Left forelimb (tissue), 1 donor: ENCODE data around the gene CDH13.

Source experiments
- DNase-seq: peaks from one replicate; pipeline ENCODE4 v3.0.0-alpha.2; 2018; ENCODE audit warnings: low spot score

CDH13 gene

GRCh38 chr16:82628088-82628423 lies 1.3 kb downstream of the CDH13 start:
- DNase-seq = no peak

GRCh38 chr16:82628711-82629110 lies 1.9 kb downstream of the CDH13 start:
- DNase-seq = no peak

GRCh38 chr16:82629441-82630027 lies 2.8 kb downstream of the CDH13 start:
- DNase-seq = no peak

GRCh38 chr16:82630219-82630618 lies 3.5 kb downstream of the CDH13 start:
- no peak for DNase-seq

- DNase-seq = no peak
Observed at GRCh38 chr16:82630688-82631087, 3.9 kb downstream of the CDH13 start.

GRCh38 chr16:82631701-82632685 lies 5.2 kb downstream of the CDH13 start:
- DNase-seq = no peak

GRCh38 chr16:82633964-82634600 lies 7.3 kb downstream of the CDH13 start:
- DNase-seq = peak; percentile 75

GRCh38 chr16:82634955-82635610 lies 8.3 kb downstream of the CDH13 start:
- no peak for DNase-seq

GRCh38 chr16:82636485-82636884 lies 9.7 kb downstream of the CDH13 start:
- no peak for DNase-seq

- no peak for DNase-seq
Observed at GRCh38 chr16:82636958-82637357, 10.2 kb downstream of the CDH13 start.

- no peak for DNase-seq
Observed at GRCh38 chr16:82638095-82638798, 11.5 kb downstream of the CDH13 start.

- DNase-seq = no peak
Observed at GRCh38 chr16:82639263-82639662, 12.5 kb downstream of the CDH13 start.

- no peak for DNase-seq
Observed at GRCh38 chr16:82639666-82640336, 13.0 kb downstream of the CDH13 start.

- DNase-seq = no peak
Observed at GRCh38 chr16:82641336-82641984, 14.7 kb downstream of the CDH13 start.

- DNase-seq = no peak
Observed at GRCh38 chr16:82643136-82643535, 16.4 kb downstream of the CDH13 start.

- DNase-seq = no peak
Observed at GRCh38 chr16:82643936-82644630, 17.3 kb downstream of the CDH13 start.

- no peak for DNase-seq
Observed at GRCh38 chr16:82646504-82646903, 19.7 kb downstream of the CDH13 start.

GRCh38 chr16:82649766-82650165 lies 23.0 kb downstream of the CDH13 start:
- no peak for DNase-seq

GRCh38 chr16:82650804-82651203 lies 24.0 kb downstream of the CDH13 start:
- DNase-seq = no peak
